ELR (cell line): Measurements from ENCODE around the gene AGAP1.
"Not testable (repeated sequence)": the region's sequence is repeated elsewhere in the genome, so short reads cannot be mapped to it uniquely, and the experiment has no call there.

Experiments
- DNase-seq: peaks from one replicate; pipeline ENCODE4 v3.0.0-alpha.2; 2015; ENCODE audit warnings: low read depth

Gene AGAP1

GRCh38 chr2:236041616-236042015 is 547.8 kb downstream of the AGAP1 start:
- no peak for DNase-seq

DNA sequence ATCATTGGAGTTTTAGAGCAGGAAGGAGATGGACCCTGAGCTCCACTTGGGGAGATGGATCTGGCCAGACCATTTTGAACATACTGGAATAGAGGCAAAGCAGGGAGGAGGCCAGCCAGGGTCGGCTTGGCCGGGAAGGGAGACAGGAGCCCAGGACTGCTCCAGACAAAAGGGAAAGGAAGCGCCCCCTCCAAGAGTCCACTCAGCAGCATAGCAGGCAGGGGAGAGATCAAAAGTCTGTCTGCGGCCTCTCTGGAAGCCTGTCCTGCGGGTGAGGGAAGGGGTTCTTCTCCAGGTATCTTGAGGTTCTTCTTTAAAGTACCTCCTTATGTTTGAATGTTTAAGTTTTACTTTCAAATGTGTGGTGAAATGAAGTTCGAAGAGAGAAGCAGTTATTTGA is 548.2 kb downstream of the AGAP1 start:
- no peak for DNase-seq

- no peak for DNase-seq
Observed at GRCh38 chr2:236044191-236044590, 550.3 kb downstream of the AGAP1 start.

- peak; percentile 16 for DNase-seq
Observed at GRCh38 chr2:236045251-236046235, 551.7 kb downstream of the AGAP1 start.

DNA sequence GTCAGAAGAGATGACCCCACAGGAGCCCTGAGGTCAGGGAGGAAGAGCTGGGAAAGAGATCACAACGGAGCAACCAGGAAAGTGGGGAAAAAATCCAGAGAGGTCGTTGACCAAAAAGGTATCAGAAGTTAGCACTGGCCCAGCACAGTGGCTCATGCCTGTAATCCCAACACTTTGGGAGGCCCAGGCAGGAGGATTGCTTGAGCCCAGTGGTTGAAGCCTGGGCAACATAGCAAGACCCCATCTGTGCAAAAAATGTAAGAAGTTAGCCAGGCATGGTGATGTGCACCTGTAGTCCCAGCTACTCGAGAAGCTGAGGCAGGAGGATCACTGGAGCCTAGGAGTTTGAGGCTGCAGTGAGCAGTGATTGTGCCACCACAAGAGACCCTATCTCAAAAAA is 552.9 kb downstream of the AGAP1 start:
- no peak for DNase-seq

DNA sequence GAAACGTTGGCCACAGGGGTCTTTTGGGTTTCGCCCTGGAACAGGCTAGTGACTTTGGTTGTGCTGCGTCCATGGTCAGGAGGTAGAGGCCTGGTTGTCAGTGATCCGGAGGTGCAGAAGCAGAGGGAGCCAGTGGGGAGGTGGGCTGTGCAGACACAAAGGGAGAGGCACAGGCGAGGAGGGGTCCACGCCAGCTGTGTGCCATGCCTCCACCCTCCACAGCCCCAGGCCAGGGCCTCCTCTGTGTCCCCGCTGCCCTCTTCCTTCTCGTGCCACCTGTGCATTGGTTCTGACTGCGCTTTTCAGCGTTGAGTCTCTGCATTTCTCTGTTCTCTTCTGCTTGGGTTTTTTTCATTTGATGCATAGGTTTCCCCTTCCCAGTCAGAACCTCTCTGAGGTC is 553.3 kb downstream of the AGAP1 start:
- no peak for DNase-seq

- DNase-seq, result no peak
Observed at GRCh38 chr2:236047886-236048540, 554.2 kb downstream of the AGAP1 start.

GRCh38 chr2:236049981-236050380 is 556.1 kb downstream of the AGAP1 start:
- DNase-seq, result no peak

GRCh38 chr2:236051351-236051750 is 557.5 kb downstream of the AGAP1 start:
- no peak for DNase-seq

DNA sequence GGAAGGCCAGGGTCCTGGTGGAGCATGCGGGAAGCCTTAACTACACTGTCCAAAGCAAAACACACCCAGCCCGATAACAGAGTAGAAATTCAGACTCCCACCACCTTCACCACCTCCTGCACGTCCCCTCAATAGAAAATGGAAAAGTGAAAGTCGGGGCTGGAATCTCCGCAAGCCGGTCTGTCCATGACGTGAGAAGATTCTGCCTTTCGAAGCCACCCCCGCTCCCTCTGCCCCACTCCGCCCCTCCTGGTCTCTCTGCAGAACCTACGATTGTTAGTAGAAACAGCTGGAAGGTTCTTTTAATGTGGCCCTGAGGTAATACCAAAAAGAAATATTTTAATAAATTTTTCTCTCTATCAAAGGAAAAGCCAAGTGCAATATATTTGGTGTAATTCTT is 558.0 kb downstream of the AGAP1 start:
- DNase-seq, result no peak

DNA sequence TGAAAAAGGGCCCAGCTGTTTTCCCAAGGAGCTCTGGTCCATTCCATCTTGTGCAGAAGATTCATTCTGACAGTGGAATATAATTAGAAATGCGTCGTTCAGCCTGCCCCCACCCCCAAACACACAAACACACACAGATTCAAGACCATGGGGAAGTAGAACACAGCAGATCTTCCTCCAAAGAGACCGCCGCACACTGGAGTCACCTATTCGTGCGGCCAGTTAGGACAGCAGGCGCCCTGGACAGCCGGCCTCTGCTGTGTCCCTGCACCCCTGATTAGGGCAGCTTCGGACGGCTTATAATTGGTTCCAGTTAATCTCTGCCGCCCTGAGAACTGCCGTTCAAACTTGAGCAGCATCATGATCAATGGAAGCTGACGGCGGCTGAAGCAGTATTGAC is 558.4 kb downstream of the AGAP1 start:
- DNase-seq, result no peak

DNA sequence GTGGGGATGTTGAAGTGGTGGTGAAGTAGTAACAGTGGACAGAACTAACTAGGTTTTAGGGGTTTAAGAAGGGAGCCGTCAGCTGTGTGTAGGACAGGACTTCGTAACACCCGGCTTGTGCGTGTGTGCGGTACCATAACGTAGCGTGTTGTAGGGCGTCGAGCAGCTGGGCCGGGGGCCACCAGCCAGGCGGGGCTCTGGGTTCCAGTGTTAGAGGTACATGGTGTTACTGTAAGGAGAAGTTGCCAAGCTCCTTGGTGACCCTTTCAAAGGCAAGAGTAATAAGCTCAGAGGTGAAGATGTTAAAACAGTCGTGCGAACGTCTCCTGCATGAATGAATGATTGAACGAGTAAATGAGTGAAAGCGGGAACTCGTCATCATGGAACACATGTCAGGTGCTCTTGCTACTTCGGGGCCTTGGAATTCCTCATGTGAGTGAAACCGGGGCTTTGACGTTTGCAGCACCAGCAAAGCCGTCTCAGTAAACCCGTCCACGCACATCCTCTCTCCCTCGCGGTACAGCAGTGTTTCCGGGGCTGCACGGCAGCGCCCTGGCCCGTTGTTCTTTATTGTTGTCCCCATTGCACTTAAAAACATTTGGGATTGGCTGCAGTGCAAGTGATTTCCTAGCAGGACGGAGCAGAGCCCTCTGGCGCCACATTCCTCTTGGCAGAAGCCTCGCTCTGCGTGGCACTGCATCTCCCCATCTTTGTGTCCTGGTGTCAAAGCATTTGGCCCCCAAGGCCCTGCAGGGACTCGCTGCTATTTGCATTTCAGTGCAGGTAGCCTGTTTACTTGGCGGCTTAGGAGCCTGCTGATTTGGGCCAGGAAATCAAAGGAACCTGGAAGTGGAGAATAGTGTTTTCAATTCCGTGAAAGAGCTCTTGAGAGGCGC is 559.3 kb downstream of the AGAP1 start:
- DNase-seq, result no peak

GRCh38 chr2:236054125-236054524 is 560.3 kb downstream of the AGAP1 start:
- no peak for DNase-seq

- DNase-seq, result no peak
Observed at GRCh38 chr2:236054621-236055305, 560.9 kb downstream of the AGAP1 start.

DNA sequence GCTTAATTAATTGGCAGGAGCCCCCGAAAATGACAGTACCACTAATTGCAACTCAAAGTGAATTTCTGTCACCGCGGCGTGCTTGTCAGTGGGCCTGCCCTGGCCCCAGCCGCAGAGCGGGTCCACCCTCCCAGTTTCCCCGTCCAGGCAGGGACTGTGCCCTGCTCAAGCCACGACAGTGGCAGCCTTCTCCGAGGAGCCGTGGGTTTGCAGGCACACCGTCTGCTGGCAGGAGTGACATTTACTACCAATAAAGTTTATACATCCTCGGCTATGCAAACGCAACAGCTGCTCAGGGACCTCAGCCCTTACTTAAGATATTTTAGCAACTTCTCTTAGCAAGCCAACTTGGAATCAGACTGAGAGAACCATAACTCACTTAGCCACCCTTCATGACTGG is 561.6 kb downstream of the AGAP1 start:
- DNase-seq, result no peak

DNA sequence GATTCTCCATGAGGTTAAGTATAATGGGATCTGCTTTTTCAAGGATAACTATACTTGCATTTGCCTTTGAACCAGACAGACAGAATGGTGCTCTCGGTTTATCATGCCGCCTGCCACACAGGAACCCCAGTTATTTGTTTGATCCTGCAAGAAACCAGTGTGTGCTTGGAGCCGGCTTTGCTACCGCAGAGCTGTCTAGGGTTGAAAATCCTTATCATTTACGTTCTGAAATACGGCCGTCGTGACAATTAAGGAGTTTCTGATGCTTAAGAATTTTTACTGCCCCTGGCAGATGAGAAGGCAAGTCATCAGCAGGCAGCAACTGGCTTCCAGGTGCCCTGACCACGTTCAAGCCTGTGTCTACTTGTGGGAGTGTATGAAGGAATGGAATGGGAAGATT is 562.3 kb downstream of the AGAP1 start:
- no peak for DNase-seq

DNA sequence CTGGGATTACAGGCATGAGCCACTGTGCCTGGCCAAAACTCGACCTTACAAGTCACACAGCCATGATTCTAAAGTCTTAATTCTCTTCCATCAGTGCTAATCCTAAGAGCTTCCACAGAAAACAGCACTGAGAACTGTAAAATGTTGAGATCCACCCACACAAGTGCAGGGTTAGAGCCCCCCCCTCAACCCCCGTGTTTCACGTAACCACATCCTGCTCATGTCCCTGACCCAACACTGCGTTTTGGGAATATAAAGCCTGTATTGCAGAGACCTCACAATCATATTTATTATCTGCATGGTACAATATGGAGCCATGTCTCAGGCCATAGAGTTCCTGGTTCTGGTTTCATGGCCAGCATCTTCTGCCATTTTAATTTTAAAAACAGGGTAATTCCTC is 563.5 kb downstream of the AGAP1 start:
- no peak for DNase-seq

DNA sequence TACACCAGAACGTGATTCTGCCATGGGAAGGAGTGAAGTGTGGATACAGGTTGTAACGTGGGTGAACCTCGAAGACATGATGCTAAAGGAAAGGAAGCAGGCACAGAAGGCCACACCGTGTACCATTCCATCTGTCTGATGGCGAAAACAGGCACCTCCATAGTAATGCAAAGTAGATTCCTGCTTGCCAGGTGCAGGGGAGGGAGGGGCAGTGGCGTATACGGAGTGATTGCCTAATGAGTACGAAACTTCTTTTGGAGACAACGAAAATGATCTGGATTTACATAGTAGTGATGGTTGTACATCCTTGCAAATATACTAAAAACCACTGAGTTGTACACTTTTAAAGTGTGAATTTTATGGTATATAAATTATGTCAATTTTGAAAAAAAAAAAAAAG is 567.7 kb downstream of the AGAP1 start:
- no peak for DNase-seq

DNA sequence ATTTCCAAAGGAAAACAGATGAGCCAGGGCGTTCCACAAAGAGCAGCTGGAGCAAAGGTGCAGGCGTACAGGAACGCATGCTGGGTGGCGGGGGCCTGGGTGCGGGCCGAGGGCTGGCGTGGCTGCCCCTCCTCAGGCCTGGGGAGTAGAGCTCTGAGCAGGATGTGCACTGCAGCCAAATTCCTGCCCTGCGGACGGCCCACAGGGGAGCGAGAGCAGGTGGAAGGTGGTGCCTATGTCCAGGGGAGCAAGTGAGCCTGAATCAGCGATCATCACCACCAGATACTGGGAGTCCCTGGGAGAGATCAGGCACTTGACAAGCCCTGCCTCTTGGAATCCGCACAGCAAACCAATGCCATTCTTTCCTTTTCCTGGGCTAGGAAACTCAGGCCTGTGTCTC is 568.1 kb downstream of the AGAP1 start:
- no peak for DNase-seq

- DNase-seq, result not testable (repeated sequence)
Observed at GRCh38 chr2:236062806-236063205, 569.0 kb downstream of the AGAP1 start.

DNA sequence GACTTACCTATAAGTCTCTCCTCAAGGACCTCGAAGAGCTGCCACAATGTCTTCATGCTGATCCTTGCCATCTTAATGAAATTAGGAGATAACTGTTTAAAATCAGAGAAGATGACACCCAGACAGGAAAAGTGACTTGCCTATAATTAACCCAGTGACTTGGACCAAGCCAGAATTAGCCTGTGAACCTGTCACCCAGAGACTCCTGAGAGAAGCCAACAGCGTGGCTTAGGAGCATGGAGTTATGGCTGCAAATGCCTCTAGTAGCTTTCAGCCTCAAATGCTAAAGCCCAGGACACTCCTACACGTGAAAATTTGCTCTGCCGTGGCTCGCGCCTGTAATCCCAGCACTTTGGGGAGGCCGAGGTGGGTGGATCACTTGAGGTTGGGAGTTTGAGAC is 570.2 kb downstream of the AGAP1 start:
- no peak for DNase-seq
